Measurements from ENCODE around the gene LTK. TPM values are rescaled to one million over a fixed set of nuclear protein-coding genes. Genes with fewer than 3 reads are reported as not detected.

The LTK gene
- polyA plus RNA-seq, 3 donors = 0.12 TPM; not detected in 2

GRCh38 chr15:41505776-41506175 is 7.9 kb downstream of the LTK start:
- Histone ChIP-seq H3K36me3 (replicated peaks in 1 of 2; ENCODE audit: control insufficient read depth in 1 of 2, insufficient read depth in 2 of 2, low read length in 2 of 2) (no peaks in the 10 kb centered on the region), H3K9ac (ENCODE audit: insufficient read depth, low read length, poor library complexity, severe bottlenecking) (no peak overlapping the region), H3K4me3 (replicated peaks in 1 of 3; ENCODE audit: low read depth in 2 of 3, low read length in 3 of 3) (no peak overlapping the region), H3K4me2 (replicated peaks; ENCODE audit: extremely low read depth, low read length, poor library complexity, severe bottlenecking) (no peak overlapping the region), H2AFZ (ENCODE audit: insufficient read depth, low read depth, low read length, poor library complexity, severe bottlenecking) (no peak overlapping the region), H3K27me3 (ENCODE audit: control insufficient read depth in 2 of 2, insufficient read depth in 2 of 2, low read length in 2 of 2) (peaks cover 21 to 52% of the 10 kb centered on the region in 2 donors), H3K9me3 (replicated peaks in 1 of 2; ENCODE audit: control insufficient read depth in 1 of 2, insufficient read depth in 1 of 2, low read length in 2 of 2) (peaks cover 0 to 4% of the 10 kb centered on the region in 2 donors), H3K4me1 (ENCODE audit: control insufficient read depth in 1 of 2, insufficient read depth in 2 of 2, low read length in 2 of 2) (peaks cover 24 to 29% of the 10 kb centered on the region in 2 donors), H4K20me1 (ENCODE audit: insufficient read depth, low read length) (no peaks in the 10 kb centered on the region), H3K27ac (ENCODE audit: low read depth in 1 of 2, low read length in 2 of 2) (no peak overlapping the region), H3K79me2 (ENCODE audit: insufficient read depth, low read length) (no peaks in the 10 kb centered on the region)
- H3K9me3 Mint-ChIP-seq = peaks cover 0 to 15% (median 4%) of the 10 kb centered on the region in 7 donors
- WGBS (ENCODE audit: insufficient coverage) = 100% methylated on average over 2 of the region's 4 CpGs
- TF ChIP-seq, protein P1, sequence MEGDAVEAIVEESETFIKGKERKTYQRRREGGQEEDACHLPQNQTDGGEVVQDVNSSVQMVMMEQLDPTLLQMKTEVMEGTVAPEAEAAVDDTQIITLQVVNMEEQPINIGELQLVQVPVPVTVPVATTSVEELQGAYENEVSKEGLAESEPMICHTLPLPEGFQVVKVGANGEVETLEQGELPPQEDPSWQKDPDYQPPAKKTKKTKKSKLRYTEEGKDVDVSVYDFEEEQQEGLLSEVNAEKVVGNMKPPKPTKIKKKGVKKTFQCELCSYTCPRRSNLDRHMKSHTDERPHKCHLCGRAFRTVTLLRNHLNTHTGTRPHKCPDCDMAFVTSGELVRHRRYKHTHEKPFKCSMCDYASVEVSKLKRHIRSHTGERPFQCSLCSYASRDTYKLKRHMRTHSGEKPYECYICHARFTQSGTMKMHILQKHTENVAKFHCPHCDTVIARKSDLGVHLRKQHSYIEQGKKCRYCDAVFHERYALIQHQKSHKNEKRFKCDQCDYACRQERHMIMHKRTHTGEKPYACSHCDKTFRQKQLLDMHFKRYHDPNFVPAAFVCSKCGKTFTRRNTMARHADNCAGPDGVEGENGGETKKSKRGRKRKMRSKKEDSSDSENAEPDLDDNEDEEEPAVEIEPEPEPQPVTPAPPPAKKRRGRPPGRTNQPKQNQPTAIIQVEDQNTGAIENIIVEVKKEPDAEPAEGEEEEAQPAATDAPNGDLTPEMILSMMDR (IDR thresholded peaks at IDR 0.05) = no peak
- no peak for DNase-seq
- peaks cover 45 to 61% (median 53%) of the 10 kb centered on the region in 3 donors for H3K27me3 Mint-ChIP-seq (ENCODE audit: low read depth in 3 of 3)
- no peak overlapping the region for H3K27ac Mint-ChIP-seq
- H3K36me3 Mint-ChIP-seq = peaks cover 4 to 8% of the 10 kb centered on the region in 2 donors
- no peak overlapping the region for H3K4me3 Mint-ChIP-seq
- intact Hi-C loops (cut with micrococcal nuclease) = no loop called here
- H3K4me1 Mint-ChIP-seq = peaks cover 28% of the 10 kb centered on the region

DNA sequence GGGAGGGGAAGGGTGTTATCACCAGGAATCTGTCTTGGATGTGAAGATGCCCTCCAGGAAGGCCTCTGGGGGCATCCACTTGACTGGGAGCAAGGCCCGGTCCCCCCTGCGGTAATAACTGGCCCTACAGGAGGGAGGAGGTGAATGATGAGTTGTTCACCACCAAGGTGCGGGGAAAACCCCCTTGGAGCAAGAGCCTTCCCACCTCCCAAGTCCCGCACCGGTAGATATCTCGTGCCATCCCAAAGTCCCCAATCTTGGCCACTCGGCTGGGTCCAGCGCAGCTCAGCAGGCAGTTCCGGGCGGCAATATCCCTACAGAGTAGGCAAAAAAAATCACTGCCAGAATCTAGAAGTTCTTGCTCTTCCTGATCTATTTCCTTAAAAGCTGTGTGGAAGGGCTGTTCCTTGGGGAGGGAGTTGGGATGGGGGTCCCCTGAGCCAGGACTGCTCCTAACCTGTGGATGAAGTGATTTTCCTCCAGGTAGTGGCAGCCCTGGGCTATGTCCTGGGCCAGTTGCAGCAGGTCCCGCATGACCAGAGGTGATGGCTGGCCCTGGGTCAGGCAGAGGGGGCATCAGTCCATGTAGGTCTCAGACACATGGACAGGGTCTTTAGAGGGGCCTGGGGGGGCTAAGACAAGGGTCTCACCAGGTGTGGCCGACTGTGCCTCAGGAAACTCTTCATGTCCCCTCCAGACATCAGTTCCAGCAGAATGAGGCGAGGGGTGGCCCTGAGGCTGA is 8.7 kb downstream of the LTK start:
- intact Hi-C loops (cut with micrococcal nuclease) = no loop called here
- no peak for DNase-seq
- Histone ChIP-seq H3K4me1 (ENCODE audit: control insufficient read depth in 1 of 2, insufficient read depth in 2 of 2, low read length in 2 of 2) (peaks cover 24 to 29% of the 10 kb centered on the region in 2 donors), H3K27me3 (ENCODE audit: control insufficient read depth in 2 of 2, insufficient read depth in 2 of 2, low read length in 2 of 2) (peaks cover 24 to 52% of the 10 kb centered on the region in 2 donors), H2AFZ (ENCODE audit: insufficient read depth, low read depth, low read length, poor library complexity, severe bottlenecking) (no peak overlapping the region), H3K36me3 (replicated peaks in 1 of 2; ENCODE audit: control insufficient read depth in 1 of 2, insufficient read depth in 2 of 2, low read length in 2 of 2) (no peaks in the 10 kb centered on the region), H3K4me2 (replicated peaks; ENCODE audit: extremely low read depth, low read length, poor library complexity, severe bottlenecking) (no peak overlapping the region), H3K9ac (ENCODE audit: insufficient read depth, low read length, poor library complexity, severe bottlenecking) (no peak overlapping the region), H3K4me3 (replicated peaks in 1 of 3; ENCODE audit: low read depth in 2 of 3, low read length in 3 of 3) (no peak overlapping the region), H4K20me1 (ENCODE audit: insufficient read depth, low read length) (no peaks in the 10 kb centered on the region), H3K27ac (ENCODE audit: low read depth in 1 of 2, low read length in 2 of 2) (no peak overlapping the region), H3K79me2 (ENCODE audit: insufficient read depth, low read length) (no peaks in the 10 kb centered on the region), H3K9me3 (replicated peaks in 1 of 2; ENCODE audit: control insufficient read depth in 1 of 2, insufficient read depth in 1 of 2, low read length in 2 of 2) (peaks cover 0 to 4% of the 10 kb centered on the region in 2 donors)
- Mint-ChIP-seq H3K36me3 (peaks cover 4 to 8% of the 10 kb centered on the region in 2 donors), H3K27ac (no peak overlapping the region), H3K9me3 (peaks cover 0 to 19% (median 4%) of the 10 kb centered on the region in 7 donors), H3K4me1 (peaks cover 28% of the 10 kb centered on the region), H3K4me3 (no peak overlapping the region), H3K27me3 (ENCODE audit: low read depth in 3 of 3) (peaks cover 45 to 61% (median 53%) of the 10 kb centered on the region in 3 donors)
- 90% methylated on average over 2 of the region's 13 CpGs for WGBS (ENCODE audit: insufficient coverage)
- TF ChIP-seq, protein P1 (IDR thresholded peaks at IDR 0.05) = no peak

Data from CD14-positive monocyte (primary cell).